Neural progenitor cell (in vitro differentiated cells): Measurements from ENCODE around the gene TIMM23B. TPM values are rescaled to one million over a fixed set of nuclear protein-coding genes. Genes with fewer than 3 reads are reported as not detected.
"Not testable (repeated sequence)": the region's sequence is repeated elsewhere in the genome, so short reads cannot be mapped to it uniquely, and the experiment has no call there.

Experiments
- DNase-seq: peaks from one replicate; pipeline ENCODE4 v3.0.0-alpha.2; 2016; ENCODE audit warnings: low spot score
- H2AFZ ChIP-seq: fragments of 200-600 bp; sonication (generic); replicated peaks from 2 replicates; pipeline ENCODE4 v1.6.1; 2016; ENCODE audit warnings: antibody characterized with exemption
- H3F3A ChIP-seq: fragments of 200-600 bp; sonication (generic); 2 replicates; pipeline ENCODE4 v1.6.1; 2016; ENCODE audit warnings: antibody characterized with exemption, low read depth
- H3K27ac ChIP-seq: fragments of 200-600 bp; sonication (generic); 2 replicates; pipeline ENCODE4 v1.5.1; 2016; ENCODE audit warnings: mild to moderate bottlenecking
- H3K27me3 ChIP-seq: fragments of 200-600 bp; sonication (generic); 2 replicates; pipeline ENCODE4 v1.6.1; 2016; ENCODE audit warnings: mild to moderate bottlenecking, moderate library complexity
- H3K36me3 ChIP-seq: fragments of 200-600 bp; sonication (generic); 2 replicates; pipeline ENCODE4 v1.5.1; 2016
- H3K4me1 ChIP-seq: fragments of 200-600 bp; sonication (generic); 2 replicates; pipeline ENCODE4 v1.6.1; 2016; ENCODE audit warnings: mixed run types
- H3K4me2 ChIP-seq: fragments of 200-600 bp; sonication (generic); 2 replicates; pipeline ENCODE4 v1.6.1; 2016
- H3K4me3 ChIP-seq: fragments of 200-600 bp; sonication (generic); 2 replicates; pipeline ENCODE4 v1.5.1; 2016
- H3K79me2 ChIP-seq: fragments of 200-600 bp; sonication (generic); 2 replicates; pipeline ENCODE4 v1.6.1; 2016; ENCODE audit warnings: low read depth
- H3K9ac ChIP-seq: fragments of 200-600 bp; sonication (generic); 2 replicates; pipeline ENCODE4 v1.6.1; 2016
- H3K9me3 ChIP-seq: fragments of 200-600 bp; sonication (generic); 2 replicates; pipeline ENCODE4 v1.5.1; 2016; ENCODE audit warnings: low read depth
- H4K20me1 ChIP-seq: fragments of 200-600 bp; sonication (generic); 2 replicates; pipeline ENCODE4 v1.6.1; 2016; ENCODE audit warnings: low read depth
- H3K27ac Mint-ChIP-seq: 3 replicates; pipeline ENCODE4 v1.8.0; 2021; ENCODE audit warnings: mixed read lengths
- H3K27me3 Mint-ChIP-seq: 2 replicates; pipeline ENCODE4 v1.8.0; 2022; ENCODE audit warnings: low read depth, mild to moderate bottlenecking, inconsistent platforms, moderate library complexity, mixed read lengths; ENCODE audit not compliant: insufficient read depth
- H3K36me3 Mint-ChIP-seq: 3 replicates; pipeline ENCODE4 v1.8.0; 2021; ENCODE audit warnings: mixed read lengths
- H3K4me1 Mint-ChIP-seq: 3 replicates; pipeline ENCODE4 v1.8.0; 2021; ENCODE audit warnings: mixed read lengths
- H3K4me3 Mint-ChIP-seq: 3 replicates; pipeline ENCODE4 v1.8.0; 2021; ENCODE audit warnings: mild to moderate bottlenecking, moderate library complexity, mixed read lengths
- H3K9me3 Mint-ChIP-seq: 3 replicates; pipeline ENCODE4 v1.8.0; 2020; ENCODE audit warnings: mixed read lengths
- total RNA-seq: library from RNA; depleted of rRNA; stranded (reverse); fragments of >200 nt; gene quantifications from 2 replicates; pipeline ENCODE4 v1.2.3, GENCODE V29; 2015; ENCODE audit warnings: low replicate concordance

Gene TIMM23B
- total RNA-seq, 1 donor from 2014 or later, result 19.5 TPM

- H3K9me3 Mint-ChIP-seq, H3K27ac ChIP-seq, H3K4me3 ChIP-seq, H4K20me1 ChIP-seq, H3K9me3 ChIP-seq, H3K27me3 ChIP-seq, H3K4me2 ChIP-seq, H3K27me3 Mint-ChIP-seq, H3K4me1 Mint-ChIP-seq, H3K27ac Mint-ChIP-seq, H3K36me3 ChIP-seq, DNase-seq, H3K4me1 ChIP-seq, H3F3A ChIP-seq, H3K4me3 Mint-ChIP-seq, H3K9ac ChIP-seq, H2AFZ ChIP-seq, H3K36me3 Mint-ChIP-seq: not testable (repeated sequence)
- H3K79me2 ChIP-seq, result peaks cover 33% of the 10 kb centered on the region
Measured at GRCh38 chr10:49948737-49949136, 6.9 kb downstream of the TIMM23B start.

DNA sequence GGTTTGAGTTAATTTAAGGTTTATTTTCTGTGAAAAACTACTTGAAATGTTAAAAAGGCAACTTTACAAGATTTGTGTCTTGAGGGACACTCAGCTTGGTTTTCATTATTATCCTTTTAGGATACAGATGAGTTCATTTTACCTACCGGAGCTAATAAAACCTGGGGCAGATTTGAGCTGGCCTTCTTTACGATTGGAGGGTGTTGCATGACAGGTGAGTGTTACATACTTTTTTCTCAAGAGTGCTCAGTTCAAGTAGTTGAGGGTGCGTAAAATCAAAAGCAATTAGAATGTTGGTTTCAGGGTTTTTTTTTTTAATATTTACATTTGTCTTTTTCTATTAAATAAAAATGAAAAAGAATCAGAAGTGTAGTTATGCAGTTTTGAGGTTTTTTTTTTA, 10.2 kb downstream of the TIMM23B start:
- H3K27me3 Mint-ChIP-seq, H4K20me1 ChIP-seq, H3K4me3 ChIP-seq, H3K9me3 Mint-ChIP-seq, H3K36me3 Mint-ChIP-seq, H3F3A ChIP-seq, H3K27ac ChIP-seq, H3K36me3 ChIP-seq, H3K9ac ChIP-seq, H3K27ac Mint-ChIP-seq, H2AFZ ChIP-seq, H3K4me1 Mint-ChIP-seq, DNase-seq, H3K4me3 Mint-ChIP-seq, H3K4me2 ChIP-seq, H3K4me1 ChIP-seq, H3K27me3 ChIP-seq, H3K9me3 ChIP-seq: not testable (repeated sequence)
- peaks cover 19% of the 10 kb centered on the region for H3K79me2 ChIP-seq

GRCh38 chr10:49953122-49953521, 11.3 kb downstream of the TIMM23B start:
- not testable (repeated sequence) for H3K9me3 Mint-ChIP-seq, H3K27me3 Mint-ChIP-seq, H4K20me1 ChIP-seq, H3K9ac ChIP-seq, H3K4me3 Mint-ChIP-seq, H3K27me3 ChIP-seq, H3K4me1 Mint-ChIP-seq, H3K27ac ChIP-seq, H2AFZ ChIP-seq, H3K4me2 ChIP-seq, H3K4me3 ChIP-seq, H3F3A ChIP-seq, H3K36me3 Mint-ChIP-seq, H3K4me1 ChIP-seq, H3K9me3 ChIP-seq, H3K36me3 ChIP-seq, DNase-seq, H3K27ac Mint-ChIP-seq
- peaks cover 12% of the 10 kb centered on the region for H3K79me2 ChIP-seq

DNA sequence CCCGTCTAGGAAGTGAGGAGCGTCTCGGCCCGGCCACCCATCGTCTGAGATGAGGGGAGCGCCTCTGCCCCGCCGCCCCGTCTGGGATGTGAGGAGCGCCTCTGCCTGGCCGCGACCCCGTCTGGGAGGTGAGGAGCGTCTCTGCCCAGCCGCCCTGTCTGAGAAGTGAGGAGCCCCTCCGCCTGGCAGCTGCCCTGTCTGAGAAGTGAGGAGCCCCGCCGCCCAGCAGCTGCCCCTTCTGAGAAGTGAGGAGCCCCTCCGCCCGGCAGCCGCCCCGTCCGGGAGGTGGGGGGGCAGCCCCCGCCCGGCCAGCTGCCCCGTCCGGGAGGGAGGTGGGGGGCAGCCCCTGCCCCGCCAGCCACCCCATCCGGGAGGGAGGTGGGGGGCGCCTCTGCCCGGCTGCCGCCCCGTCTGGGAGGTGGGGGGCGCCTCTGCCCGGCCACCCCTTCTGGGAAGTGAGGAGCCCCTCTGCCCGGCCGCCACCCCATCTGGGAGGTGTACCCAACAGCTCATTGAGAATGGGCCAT, 28.5 kb downstream of the TIMM23B start:
- H3K4me3 ChIP-seq, H3K27me3 ChIP-seq, H3K36me3 Mint-ChIP-seq, H3K4me1 Mint-ChIP-seq, DNase-seq, H3K4me2 ChIP-seq, H3K9me3 ChIP-seq, H3K27ac Mint-ChIP-seq, H3K9me3 Mint-ChIP-seq, H3K9ac ChIP-seq, H2AFZ ChIP-seq, H3K4me3 Mint-ChIP-seq, H3F3A ChIP-seq, H3K27ac ChIP-seq, H3K79me2 ChIP-seq, H3K4me1 ChIP-seq, H4K20me1 ChIP-seq, H3K36me3 ChIP-seq, H3K27me3 Mint-ChIP-seq: not testable (repeated sequence)

- not testable (repeated sequence) for DNase-seq, H3K9me3 Mint-ChIP-seq, H3K4me3 Mint-ChIP-seq, H3K4me2 ChIP-seq, H3K36me3 Mint-ChIP-seq, H3K27me3 Mint-ChIP-seq, H3K79me2 ChIP-seq, H3F3A ChIP-seq, H2AFZ ChIP-seq, H3K9me3 ChIP-seq, H3K36me3 ChIP-seq, H4K20me1 ChIP-seq, H3K27ac Mint-ChIP-seq, H3K4me1 Mint-ChIP-seq, H3K9ac ChIP-seq, H3K4me1 ChIP-seq, H3K27ac ChIP-seq, H3K4me3 ChIP-seq, H3K27me3 ChIP-seq
Measured at GRCh38 chr10:49971466-49971865, 29.6 kb downstream of the TIMM23B start.

GRCh38 chr10:49972094-49972493, 30.2 kb downstream of the TIMM23B start:
- H3F3A ChIP-seq, DNase-seq, H3K27ac ChIP-seq, H3K36me3 ChIP-seq, H3K4me3 Mint-ChIP-seq, H3K79me2 ChIP-seq, H3K36me3 Mint-ChIP-seq, H3K4me1 Mint-ChIP-seq, H3K27me3 ChIP-seq, H3K27me3 Mint-ChIP-seq, H3K9me3 Mint-ChIP-seq, H3K4me2 ChIP-seq, H3K9me3 ChIP-seq, H2AFZ ChIP-seq, H4K20me1 ChIP-seq, H3K27ac Mint-ChIP-seq, H3K4me3 ChIP-seq, H3K9ac ChIP-seq, H3K4me1 ChIP-seq: not testable (repeated sequence)

DNA sequence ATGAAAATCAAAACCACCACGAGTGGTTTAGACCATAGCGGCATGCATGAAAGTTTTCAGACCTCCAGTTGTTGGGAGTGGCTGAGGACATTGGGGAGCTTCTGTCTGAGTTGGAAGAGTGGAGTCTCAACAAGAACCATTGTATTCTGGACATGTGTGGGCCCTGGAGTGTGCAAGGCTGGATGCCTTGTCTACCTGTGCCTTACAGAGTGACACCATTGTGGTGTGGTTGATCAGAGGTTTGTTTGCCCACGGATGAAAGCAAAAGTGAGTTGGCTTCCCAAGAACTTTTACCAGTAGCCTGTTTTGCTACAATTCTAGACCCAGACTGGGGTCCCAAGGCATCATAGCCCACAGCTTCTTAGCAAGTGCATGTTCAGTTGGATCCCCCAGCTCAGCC, 35.9 kb downstream of the TIMM23B start:
- not testable (repeated sequence) for H3K27me3 Mint-ChIP-seq

GRCh38 chr10:49987207-49987606, 45.4 kb downstream of the TIMM23B start:
- H3K4me2 ChIP-seq, H3K27me3 Mint-ChIP-seq, H3K4me3 Mint-ChIP-seq, H3K79me2 ChIP-seq, H3K4me3 ChIP-seq, H3K27ac ChIP-seq, H2AFZ ChIP-seq, H3K9me3 ChIP-seq, H3K36me3 Mint-ChIP-seq, H3K27me3 ChIP-seq, H3K9me3 Mint-ChIP-seq, H4K20me1 ChIP-seq, H3F3A ChIP-seq, H3K4me1 ChIP-seq, H3K27ac Mint-ChIP-seq, H3K36me3 ChIP-seq, H3K9ac ChIP-seq, H3K4me1 Mint-ChIP-seq, DNase-seq: not testable (repeated sequence)

More for the DNA sequence above, 35.9 kb downstream of the TIMM23B start:
- not testable (repeated sequence) for H3K79me2 ChIP-seq, H3K36me3 ChIP-seq, H3K4me1 Mint-ChIP-seq, H3K4me1 ChIP-seq, H3K4me3 ChIP-seq, H3K27me3 ChIP-seq, H3K36me3 Mint-ChIP-seq, H3K9me3 Mint-ChIP-seq, H3K4me2 ChIP-seq, H2AFZ ChIP-seq, DNase-seq, H3F3A ChIP-seq, H3K4me3 Mint-ChIP-seq, H4K20me1 ChIP-seq, H3K9ac ChIP-seq, H3K27ac Mint-ChIP-seq, H3K27ac ChIP-seq, H3K9me3 ChIP-seq
